ENCODE results near the gene TMEM53. TPM values are rescaled to one million over a fixed set of nuclear protein-coding genes. Genes with fewer than 3 reads are reported as not detected.

The TMEM53 gene
- 11.8 TPM for total RNA-seq
- long read RNA-seq, transcript TMEM53-202 (3 exons, 2,310 nt), result major isoform, 6 of 16 reads
- long read RNA-seq, partial matches to known transcripts, result 2 of 16 reads
- long read RNA-seq, other reads (novel, unspliced or antisense), result 1 of 16 reads

GRCh38 chr1:44674113-44675000 lies at the start of gene TMEM53, which contains the start of gene ARMH1:
TMEM53 (minus strand) TSS chr1:44674481; CDS start chr1:44674391, 90 bp downstream.
ARMH1 (plus strand) TSS chr1:44674714; CDS start chr1:44689698, 14,984 bp downstream.
- DNase-seq (ENCODE audit: missing footprints) (peak; percentile 99), ATAC-seq (peak; percentile 98)
- intact Hi-C loops (cut with DNase I), result no loop called here

- ATAC-seq, result no peak
- no peak for DNase-seq (ENCODE audit: missing footprints)
- intact Hi-C loops (cut with DNase I), result loop anchor here (10.0 kb wide), 1 partner anchor 771 kb away; the partner anchor contains the start of gene TESK2
These were observed 49.4 kb upstream of the TMEM53 start for GRCh38 chr1:44723496-44724295.

GRCh38 chr1:44723064-44723463 lies 48.8 kb upstream of the TMEM53 start:
- intact Hi-C loops (cut with DNase I), result loop anchor here (10.0 kb wide), 1 partner anchor 772 kb away; the partner anchor contains the start of gene TESK2
- DNase-seq (ENCODE audit: missing footprints) (no peak), ATAC-seq (no peak)

- peak; percentile 65 for ATAC-seq
- intact Hi-C loops (cut with DNase I), result loop anchor here (10.0 kb wide), 1 partner anchor 773 kb away; the partner anchor contains the start of gene TESK2
- no peak for DNase-seq (ENCODE audit: missing footprints)
These were observed 47.4 kb upstream of the TMEM53 start for GRCh38 chr1:44721485-44722361.

DNA sequence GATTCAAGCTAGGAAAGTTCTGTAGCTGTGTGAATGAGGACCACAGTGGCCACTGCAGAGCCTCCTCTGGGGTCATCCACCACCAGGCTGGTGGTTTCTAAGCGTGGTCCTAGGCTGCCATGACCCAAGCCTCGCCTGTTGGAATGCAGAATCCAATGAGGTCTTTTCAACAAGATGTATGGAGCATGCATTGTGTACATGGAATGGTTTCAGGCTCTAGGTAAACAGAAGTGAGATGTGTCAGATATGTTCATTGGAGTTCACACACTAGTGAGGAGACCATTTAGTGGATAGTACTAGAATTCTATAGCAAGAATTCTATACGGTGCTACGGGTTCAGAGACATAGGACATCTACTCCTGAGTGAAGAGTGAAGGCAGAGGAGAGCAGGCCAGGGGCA lies 46.0 kb upstream of the TMEM53 start:
- DNase-seq (ENCODE audit: missing footprints) (no peak), ATAC-seq (no peak)

DNA sequence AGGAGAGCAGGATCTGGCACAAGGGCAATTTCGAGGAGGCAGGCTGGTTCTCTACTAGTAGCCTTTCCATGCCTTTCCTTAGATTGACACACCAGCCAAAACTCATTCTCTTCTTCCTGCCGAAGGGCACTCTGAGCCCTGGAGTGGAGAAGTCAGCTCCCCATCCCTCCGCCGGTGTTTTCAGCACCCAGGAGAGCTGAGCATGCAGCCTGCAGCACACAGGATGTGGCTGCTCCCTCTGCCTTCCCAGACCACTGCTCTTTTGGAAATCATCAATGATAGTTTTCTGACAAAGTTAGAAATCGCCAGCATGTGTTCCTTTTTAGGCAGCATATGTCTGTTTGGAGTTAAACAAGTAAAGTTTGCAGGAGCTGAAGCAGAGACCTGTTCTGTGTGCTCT lies 45.0 kb upstream of the TMEM53 start:
- DNase-seq (ENCODE audit: missing footprints) (no peak), ATAC-seq (no peak)
- intact Hi-C loops (cut with DNase I), result no loop called here

More for the DNA sequence above, 46.0 kb upstream of the TMEM53 start:
- intact Hi-C loops (cut with DNase I), result loop anchor here (10.0 kb wide), 1 partner anchor 775 kb away; the partner anchor contains the start of gene TESK2

DNA sequence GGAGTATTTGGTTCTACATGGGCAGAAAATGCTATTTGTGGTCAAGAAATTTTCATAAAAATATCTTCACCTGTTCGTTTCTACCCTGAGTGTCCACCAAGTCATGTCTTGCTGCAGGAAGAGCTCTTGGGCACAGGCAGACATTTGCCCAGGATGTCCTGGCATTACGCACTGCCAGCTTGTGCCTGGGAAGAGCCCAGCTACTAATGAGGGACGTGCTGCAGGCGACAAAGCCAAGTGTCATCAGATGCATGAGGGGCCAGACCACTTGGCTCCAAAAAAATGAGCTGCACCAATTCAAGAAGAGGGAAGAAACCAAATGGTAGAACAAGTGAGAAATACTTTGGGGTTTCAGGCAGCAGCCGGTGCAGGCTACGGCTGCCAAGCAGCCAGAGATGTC lies 43.8 kb upstream of the TMEM53 start:
- DNase-seq (ENCODE audit: missing footprints) (no peak), ATAC-seq (no peak)
- intact Hi-C loops (cut with DNase I), result no loop called here

GRCh38 chr1:44717653-44718052 lies 43.4 kb upstream of the TMEM53 start:
- intact Hi-C loops (cut with DNase I), result no loop called here
- ATAC-seq (no peak), DNase-seq (ENCODE audit: missing footprints) (no peak)

DNA sequence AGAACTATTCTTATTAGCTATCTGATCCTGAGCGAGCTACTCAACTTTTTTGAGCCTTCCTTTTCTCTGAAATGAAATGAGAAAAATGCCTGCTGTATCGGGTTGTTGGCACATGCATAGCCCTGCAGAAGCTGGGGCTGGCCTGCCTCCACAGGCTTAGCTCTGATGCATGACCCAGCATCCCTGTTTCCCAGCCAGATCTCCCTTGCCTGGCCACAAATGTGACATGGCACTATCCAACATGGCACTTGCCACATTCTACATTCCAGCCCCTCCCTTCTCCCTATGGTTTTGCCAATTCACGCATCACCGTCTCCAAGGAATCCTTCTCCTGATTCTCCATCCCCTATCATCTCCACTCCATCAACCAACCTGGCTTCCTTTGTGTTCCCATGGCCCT lies 42.9 kb upstream of the TMEM53 start:
- ATAC-seq (no peak), DNase-seq (ENCODE audit: missing footprints) (no peak)
- intact Hi-C loops (cut with DNase I), result no loop called here

DNA sequence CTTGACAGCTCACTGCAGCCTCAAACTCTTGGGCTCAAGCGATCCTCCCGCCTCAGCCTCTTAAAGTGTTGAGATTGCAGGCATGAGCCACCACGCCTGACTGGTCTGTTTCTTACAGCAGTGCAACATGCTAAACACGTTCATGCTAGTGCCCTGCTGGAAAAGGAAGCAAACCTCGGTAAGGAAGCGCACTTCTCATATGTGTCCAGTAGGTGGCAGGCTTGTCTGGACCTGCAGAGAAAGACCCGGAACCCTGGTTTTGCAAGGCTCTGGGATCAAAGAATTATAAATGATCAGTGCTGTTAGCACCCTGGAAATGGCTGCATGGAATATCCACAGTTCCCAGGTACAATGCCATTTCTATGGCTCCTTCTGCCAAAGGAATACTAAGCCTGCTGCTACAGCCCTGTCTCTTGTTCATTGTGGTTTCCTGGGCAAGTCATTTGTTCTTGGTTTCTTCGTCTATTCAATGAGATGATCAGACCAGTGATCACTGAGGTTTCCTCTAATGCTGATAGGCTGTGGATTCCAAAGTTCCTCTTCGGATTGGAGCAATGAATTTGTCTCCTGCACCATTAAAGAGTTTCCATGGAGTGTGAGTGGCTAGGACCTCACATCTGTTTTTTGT lies 40.8 kb upstream of the TMEM53 start:
- no peak for DNase-seq (ENCODE audit: missing footprints)
- intact Hi-C loops (cut with DNase I), result no loop called here

GRCh38 chr1:44714532-44714931 lies 40.3 kb upstream of the TMEM53 start:
- intact Hi-C loops (cut with DNase I), result no loop called here
- DNase-seq (ENCODE audit: missing footprints), result no peak
- no peak for ATAC-seq

More for the DNA sequence above, 40.8 kb upstream of the TMEM53 start:
- ATAC-seq, result peak; percentile 64

- no peak for ATAC-seq
- intact Hi-C loops (cut with DNase I), result no loop called here
- no peak for DNase-seq (ENCODE audit: missing footprints)
These were observed 39.1 kb upstream of the TMEM53 start for GRCh38 chr1:44713321-44713781.

DNA sequence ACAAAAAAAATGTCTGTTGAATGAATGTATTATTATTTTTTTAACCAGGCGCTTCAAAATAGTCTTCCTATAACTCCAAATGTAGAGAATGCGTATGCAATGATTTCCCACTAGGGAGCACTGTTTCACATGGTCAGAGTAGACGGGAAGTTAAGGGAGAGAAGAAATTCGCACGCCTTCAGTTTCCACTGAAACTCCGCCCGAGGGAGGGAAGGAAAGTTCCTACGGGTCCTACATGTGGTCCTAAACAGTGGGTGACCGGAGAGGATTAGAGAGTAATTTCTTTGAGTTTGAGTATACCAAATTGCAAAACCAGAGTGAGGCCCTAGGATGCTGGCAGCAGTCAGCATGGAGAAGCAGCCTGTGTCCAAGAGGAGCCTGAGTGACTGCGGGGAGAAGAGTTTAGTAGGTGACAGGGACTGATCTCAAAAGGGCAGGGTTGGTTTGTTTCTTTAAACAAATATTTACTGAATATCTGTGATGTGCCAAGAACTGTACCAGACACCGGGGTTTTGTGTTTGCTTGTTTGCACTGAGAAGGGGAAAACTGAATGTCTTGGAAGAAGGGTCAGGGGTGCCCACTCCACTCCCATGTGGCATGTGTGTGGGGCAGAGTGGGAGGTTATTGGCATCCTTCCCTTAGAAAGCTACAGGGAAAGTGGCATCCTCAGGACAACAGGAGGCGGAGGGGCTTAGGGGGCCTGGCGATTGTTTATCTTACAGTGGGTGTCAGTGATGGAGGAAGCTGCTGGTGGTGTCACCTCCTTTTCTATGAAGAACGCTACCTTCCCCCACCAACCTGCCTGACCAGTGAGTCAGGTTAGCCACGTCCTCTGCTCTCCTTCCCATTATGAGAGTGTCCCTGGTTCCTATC lies 33.9 kb upstream of the TMEM53 start:
- ATAC-seq, result peak; percentile 40
- intact Hi-C loops (cut with DNase I), result no loop called here
- no peak for DNase-seq (ENCODE audit: missing footprints)

- ATAC-seq, result no peak
- intact Hi-C loops (cut with DNase I), result no loop called here
These were observed 33.0 kb upstream of the TMEM53 start for GRCh38 chr1:44707112-44707881.

GRCh38 chr1:44705938-44706337 lies 31.7 kb upstream of the TMEM53 start:
- intact Hi-C loops (cut with DNase I), result no loop called here
- ATAC-seq (no peak), DNase-seq (ENCODE audit: missing footprints) (no peak)

More at GRCh38 chr1:44707112-44707881, 33.0 kb upstream of the TMEM53 start:
- DNase-seq (ENCODE audit: missing footprints), result no peak

- intact Hi-C loops (cut with DNase I), result no loop called here
- DNase-seq (ENCODE audit: missing footprints) (no peak), ATAC-seq (no peak)
These were observed 31.2 kb upstream of the TMEM53 start for GRCh38 chr1:44705470-44705869.
